GM12873 (cell line): Measurements from ENCODE around the gene PLEKHH1.

ENCODE experiments used
- CTCF ChIP-seq: IDR thresholded peaks from 2 replicates; pipeline ENCODE4 v1.5.1; 2012; ENCODE audit warnings: low read depth, mild to moderate bottlenecking, moderate library complexity, low read length, control low read depth; ENCODE audit not compliant: insufficient read depth; ENCODE audit errors: missing control alignments

The PLEKHH1 gene

GRCh38 chr14:67490196-67490595 lies 42.9 kb upstream of the PLEKHH1 start:
- no peak for TF ChIP-seq CTCF

- no peak for TF ChIP-seq CTCF
Measured at GRCh38 chr14:67491285-67491684, 41.8 kb upstream of the PLEKHH1 start.

- no peak for TF ChIP-seq CTCF
Measured at GRCh38 chr14:67491741-67492507, 41.2 kb upstream of the PLEKHH1 start.

GRCh38 chr14:67492538-67492937 lies 40.6 kb upstream of the PLEKHH1 start:
- no peak for TF ChIP-seq CTCF

DNA sequence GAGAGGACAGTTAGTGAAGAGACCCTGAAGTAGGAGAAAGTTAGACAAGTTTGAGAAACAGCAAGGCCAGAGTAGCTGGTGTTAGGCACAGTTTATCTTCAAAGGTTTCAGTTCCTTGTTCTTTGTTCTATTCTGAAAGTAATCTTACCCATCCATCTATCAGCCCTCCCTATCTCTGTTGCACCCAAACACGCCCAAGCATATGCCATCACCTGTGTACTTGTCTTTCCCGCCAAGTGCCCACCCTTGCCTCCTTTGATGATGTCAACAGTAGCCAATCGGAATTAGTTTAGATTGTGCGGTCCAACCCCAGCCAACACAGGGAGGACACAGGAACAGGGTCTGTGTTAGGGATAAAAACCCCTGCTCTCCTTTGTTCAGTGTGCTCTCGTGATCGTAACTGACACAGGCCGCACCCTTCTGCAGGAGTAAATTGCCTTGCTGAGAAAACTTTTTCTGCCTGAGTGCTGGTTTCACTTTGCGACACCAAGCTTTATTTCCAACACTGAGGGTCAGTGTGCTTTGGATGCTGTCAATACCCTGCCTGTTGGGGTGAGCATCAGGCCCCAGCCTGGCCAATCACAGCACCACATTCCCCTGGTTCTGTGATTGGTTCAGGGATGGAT lies 39.9 kb upstream of the PLEKHH1 start:
- TF ChIP-seq CTCF = no peak

- TF ChIP-seq CTCF = no peak
Measured at GRCh38 chr14:67495827-67496226, 37.3 kb upstream of the PLEKHH1 start.

DNA sequence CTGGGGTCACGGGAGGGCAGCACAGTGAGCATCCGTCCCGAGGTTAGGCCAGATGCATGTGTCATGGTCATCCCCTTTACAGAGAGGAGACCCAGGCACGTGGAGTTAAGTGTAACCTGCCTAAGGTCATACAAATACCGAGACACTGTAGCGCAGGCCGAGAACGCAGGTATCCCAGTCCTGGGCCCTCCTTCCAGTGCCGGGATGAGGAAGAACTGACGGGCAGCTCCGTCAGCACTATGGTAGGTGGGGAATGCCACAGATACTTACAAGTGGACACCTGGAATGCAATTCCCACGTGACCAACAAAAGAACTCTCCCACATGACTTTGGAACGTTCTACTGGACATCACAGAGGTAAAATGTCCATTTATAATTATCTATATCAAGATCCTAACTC lies 35.9 kb upstream of the PLEKHH1 start:
- TF ChIP-seq CTCF = no peak
